NCI-H1436 (cell line): ENCODE data around the gene BABAM2.

Source experiments
- DNase-seq: peaks from one replicate; lab custom pipeline; 2025; lab: John Stamatoyannopoulos, UW

BABAM2 gene

GRCh38 chr2:28163627-28164279, 273.2 kb downstream of the BABAM2 start:
- DNase-seq: no peak

GRCh38 chr2:28164280-28164801, 273.8 kb downstream of the BABAM2 start:
- DNase-seq: no peak

- DNase-seq: no peak
Measured at GRCh38 chr2:28165087-28165635, 274.6 kb downstream of the BABAM2 start.

GRCh38 chr2:28166956-28167355, 276.4 kb downstream of the BABAM2 start:
- DNase-seq: no peak

GRCh38 chr2:28168376-28168775, 277.8 kb downstream of the BABAM2 start:
- DNase-seq: no peak

GRCh38 chr2:28169492-28169891, 279.0 kb downstream of the BABAM2 start:
- DNase-seq: no peak

GRCh38 chr2:28172114-28172898, 281.8 kb downstream of the BABAM2 start:
- DNase-seq: no peak

GRCh38 chr2:28173377-28173776, 282.8 kb downstream of the BABAM2 start:
- no peak for DNase-seq

- DNase-seq: no peak
Measured at GRCh38 chr2:28174211-28174610, 283.7 kb downstream of the BABAM2 start.

- DNase-seq: no peak
Measured at GRCh38 chr2:28175028-28175427, 284.5 kb downstream of the BABAM2 start.

- DNase-seq: no peak
Measured at GRCh38 chr2:28178946-28179345, 288.4 kb downstream of the BABAM2 start.

- no peak for DNase-seq
Measured at GRCh38 chr2:28181801-28182200, 291.3 kb downstream of the BABAM2 start.

- DNase-seq: no peak
Measured at GRCh38 chr2:28182348-28182747, 291.8 kb downstream of the BABAM2 start.

GRCh38 chr2:28185153-28185552, 294.6 kb downstream of the BABAM2 start:
- DNase-seq: no peak

GRCh38 chr2:28185891-28186290, 295.4 kb downstream of the BABAM2 start:
- DNase-seq: no peak

- DNase-seq: no peak
Measured at GRCh38 chr2:28187186-28187585, 296.7 kb downstream of the BABAM2 start.

GRCh38 chr2:28188436-28188835, 297.9 kb downstream of the BABAM2 start:
- no peak for DNase-seq

- no peak for DNase-seq
Measured at GRCh38 chr2:28193630-28194403, 303.3 kb downstream of the BABAM2 start.

- no peak for DNase-seq
Measured at GRCh38 chr2:28199995-28200679, 309.6 kb downstream of the BABAM2 start.

- no peak for DNase-seq
Measured at GRCh38 chr2:28201671-28202180, 311.2 kb downstream of the BABAM2 start.

- no peak for DNase-seq
Measured at GRCh38 chr2:28202719-28203118, 312.2 kb downstream of the BABAM2 start.
